ENCODE data around the gene ALDH2. TPM values are rescaled to one million over a fixed set of nuclear protein-coding genes. Genes with fewer than 3 reads are reported as not detected.

Gene ALDH2
- total and polyA plus RNA-seq, 2 of the 8 experiments (the other 6 are each of a cell fraction or from before 2014, with no cell fraction given), result 25.4 to 43.8 TPM

- no peak overlapping the region for H3K14ac ChIP-seq (ENCODE audit: insufficient read length)
- no peak overlapping the region for H4K8ac ChIP-seq (ENCODE audit: extremely low read depth, insufficient read depth, low read length)
- peaks cover 0 to 3% of the 10 kb centered on the region in 2 experiments for H4K20me1 ChIP-seq (replicated peaks in 1 of 2; ENCODE audit: control insufficient read depth in 1 of 2, insufficient read depth in 2 of 2, low read length in 2 of 2)
- no peak overlapping the region for H3K27ac ChIP-seq (ENCODE audit: low read depth, low read length)
- no peak overlapping the region for H2BK5ac ChIP-seq (ENCODE audit: low read depth, low read length)
- H3K4ac ChIP-seq (replicated peaks; ENCODE audit: insufficient read length, low read depth, low read length), result no peak overlapping the region
- no peak overlapping the region for H4K5ac ChIP-seq (ENCODE audit: insufficient read length, low read depth, low read length)
- ChIA-PET POLR2A (ENCODE audit: partially characterized antibody) (no interaction called here), CTCF (ENCODE audit: partially characterized antibody) (interaction anchor here (0.6 to 11.1 kb wide), 7 partner anchors 21 to 455 kb away, joined by 3 to 90 read pairs (median 4); no protein-coding TSS in a partner anchor)
- H3K9me3 ChIP-seq (ENCODE audit: insufficient read depth in 2 of 2, low read depth in 1 of 2, low read length in 1 of 2), result no peaks in the 10 kb centered on the region
- H4K91ac ChIP-seq (replicated peaks; ENCODE audit: insufficient read length, low read length), result no peak overlapping the region
- H2AFZ ChIP-seq (ENCODE audit: low read length), result no peak overlapping the region
- H2AK5ac ChIP-seq (ENCODE audit: low read depth, low read length), result no peak overlapping the region
- H3K4me1 ChIP-seq (replicated peaks in 1 of 4; ENCODE audit: control insufficient read depth in 3 of 4, insufficient read depth in 4 of 4, low read length in 3 of 4), result no peaks in the 10 kb centered on the region
- H3K23me2 ChIP-seq (ENCODE audit: low read depth, low read length), result no peaks in the 10 kb centered on the region
- no peaks in the 10 kb centered on the region for H3K79me1 ChIP-seq (ENCODE audit: low read depth, low read length)
- H2BK15ac ChIP-seq (ENCODE audit: low read length), result no peak overlapping the region
- FAIRE-seq (no peak), DNase-seq (ENCODE audit: low read depth in 1 of 2, low spot score in 2 of 2) (no peak)
- H3K23ac ChIP-seq (ENCODE audit: insufficient read length), result no peak overlapping the region
- H3K27me3 ChIP-seq (replicated peaks in 1 of 4; ENCODE audit: control insufficient read depth in 3 of 4, extremely low read depth in 1 of 4, insufficient read depth in 3 of 4, low read length in 3 of 4), result no peaks in the 10 kb centered on the region
- TF ChIP-seq FOSL1 (IDR thresholded peaks at IDR 0.05; ENCODE audit: insufficient read depth, low read depth, low read length) (no peak), POLR2AphosphoS5 (IDR thresholded peaks at IDR 0.05; ENCODE audit: low read depth, low read length) (no peak), KDM4A (IDR thresholded peaks at IDR 0.05; ENCODE audit: low read depth, low read length, severe bottlenecking) (no peak), BRCA1 (IDR thresholded peaks at IDR 0.05; ENCODE audit: low read depth, low read length) (no peak), TBP (IDR thresholded peaks at IDR 0.05; ENCODE audit: low read depth, low read length) (no peak), BACH1 (IDR thresholded peaks at IDR 0.05; ENCODE audit: low read length) (no peak), SAP30 (IDR thresholded peaks at IDR 0.05; ENCODE audit: insufficient read depth, insufficient replicate concordance, low read length) (no peak)
- no peak overlapping the region for H3K4me3 ChIP-seq (ENCODE audit: extremely low read depth in 1 of 4, insufficient read depth in 2 of 4, low read depth in 3 of 4, low read length in 4 of 4)
- H2BK120ac ChIP-seq (replicated peaks; ENCODE audit: low read depth, low read length), result no peak overlapping the region
- H3K4me2 ChIP-seq (ENCODE audit: insufficient read depth in 1 of 2, low read depth in 2 of 2, low read length in 2 of 2), result no peak overlapping the region
- H3K18ac ChIP-seq (ENCODE audit: extremely low read depth, low read length), result no peak overlapping the region
- 86% methylated on average over 11 of the region's 11 CpGs; no CpG with 5 or more reads in 1 of the 2 experiments for WGBS, 2 experiments (ENCODE audit: extremely low coverage in 1 of 2, insufficient coverage in 1 of 2, insufficient read length in 1 of 2, insufficient replicate concordance in 2 of 2, low coverage in 1 of 2, low lambda C conversion rate in 2 of 2, missing lambda C conversion rate in 1 of 2)
- peaks cover 3 to 36% (median 20%) of the 10 kb centered on the region in 4 experiments; a peak in 7 of 8 replicates for H3K36me3 ChIP-seq (ENCODE audit: control insufficient read depth in 2 of 4, insufficient read depth in 4 of 4, low read length in 3 of 4)
- no peak overlapping the region for H3K9ac ChIP-seq (replicated peaks in 1 of 4; ENCODE audit: extremely low read depth in 1 of 4, low read depth in 3 of 4, low read length in 3 of 4)
- no peak overlapping the region for H2BK12ac ChIP-seq (ENCODE audit: low read depth, low read length)
- no peak overlapping the region for H3K56ac ChIP-seq (replicated peaks; ENCODE audit: insufficient read length, low read depth, low read length)
- H3K79me2 ChIP-seq (ENCODE audit: control insufficient read depth in 1 of 2, insufficient read depth in 2 of 2, low read length in 2 of 2), result no peaks in the 10 kb centered on the region
- no peak overlapping the region for H2BK20ac ChIP-seq (ENCODE audit: low read length)
Measured at GRCh38 chr12:111789779-111790178, 23.0 kb downstream of the ALDH2 start.
